Neutrophil (primary cell): Measurements from ENCODE around the gene NEGR1.

Experiments used
- H3K27ac ChIP-seq: fragments of 200-600 bp; sonication (generic); 2 replicates; pipeline ENCODE4 v1.5.1; 2016; ENCODE audit warnings: mild to moderate bottlenecking, moderate library complexity
- H3K27me3 ChIP-seq: fragments of 200-600 bp; sonication (generic); 2 replicates; pipeline ENCODE4 v1.6.0; 2016; ENCODE audit warnings: mild to moderate bottlenecking
- H3K36me3 ChIP-seq: fragments of 200-600 bp; sonication (generic); 2 replicates; pipeline ENCODE4 v1.5.1; 2017
- H3K4me1 ChIP-seq, 2 experiments: fragments of 200-600 bp in 1 of 2; sonication (generic) in 1 of 2; 1 replicate in 1 of 2; 2 replicates in 1 of 2; pipeline versions ENCODE4 v1.5.1 to v1.6.1; 2013 to 2016; ENCODE audit warnings: low read depth in 1 of 2, low read length in 1 of 2, mild to moderate bottlenecking in 1 of 2, moderate library complexity in 1 of 2; ENCODE audit not compliant: control insufficient read depth in 1 of 2, insufficient read depth in 1 of 2
- H3K4me3 ChIP-seq, 2 experiments: fragments of 200-600 bp in 1 of 2; sonication (generic) in 1 of 2; 1 replicate in 1 of 2; 2 replicates in 1 of 2; pipeline ENCODE4 v1.5.1; 2013 to 2016; ENCODE audit warnings: low read depth in 1 of 2, low read length in 1 of 2, mild to moderate bottlenecking in 1 of 2, moderate library complexity in 1 of 2
- H3K9me3 ChIP-seq: fragments of 200-600 bp; sonication (generic); 2 replicates; pipeline ENCODE4 v1.5.1; 2016
- TF ChIP-seq, protein P1 (sequence below): fragments of 200-600 bp; sonication (generic); IDR thresholded peaks from 2 replicates; pipeline ENCODE4 v1.5.1; 2016; ENCODE audit warnings: antibody characterized with exemption

Gene NEGR1

GRCh38 chr1:71400050-71400449 lies 882.3 kb downstream of the NEGR1 start:
- H3K36me3 ChIP-seq, result no peaks in the 10 kb centered on the region
- no peaks in the 10 kb centered on the region for H3K9me3 ChIP-seq
- no peak overlapping the region for H3K27ac ChIP-seq
- no peaks in the 10 kb centered on the region for H3K4me1 ChIP-seq
- no peak overlapping the region for H3K4me3 ChIP-seq
- TF ChIP-seq, protein P1, sequence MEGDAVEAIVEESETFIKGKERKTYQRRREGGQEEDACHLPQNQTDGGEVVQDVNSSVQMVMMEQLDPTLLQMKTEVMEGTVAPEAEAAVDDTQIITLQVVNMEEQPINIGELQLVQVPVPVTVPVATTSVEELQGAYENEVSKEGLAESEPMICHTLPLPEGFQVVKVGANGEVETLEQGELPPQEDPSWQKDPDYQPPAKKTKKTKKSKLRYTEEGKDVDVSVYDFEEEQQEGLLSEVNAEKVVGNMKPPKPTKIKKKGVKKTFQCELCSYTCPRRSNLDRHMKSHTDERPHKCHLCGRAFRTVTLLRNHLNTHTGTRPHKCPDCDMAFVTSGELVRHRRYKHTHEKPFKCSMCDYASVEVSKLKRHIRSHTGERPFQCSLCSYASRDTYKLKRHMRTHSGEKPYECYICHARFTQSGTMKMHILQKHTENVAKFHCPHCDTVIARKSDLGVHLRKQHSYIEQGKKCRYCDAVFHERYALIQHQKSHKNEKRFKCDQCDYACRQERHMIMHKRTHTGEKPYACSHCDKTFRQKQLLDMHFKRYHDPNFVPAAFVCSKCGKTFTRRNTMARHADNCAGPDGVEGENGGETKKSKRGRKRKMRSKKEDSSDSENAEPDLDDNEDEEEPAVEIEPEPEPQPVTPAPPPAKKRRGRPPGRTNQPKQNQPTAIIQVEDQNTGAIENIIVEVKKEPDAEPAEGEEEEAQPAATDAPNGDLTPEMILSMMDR, result no peak
- H3K27me3 ChIP-seq, result no peaks in the 10 kb centered on the region

DNA sequence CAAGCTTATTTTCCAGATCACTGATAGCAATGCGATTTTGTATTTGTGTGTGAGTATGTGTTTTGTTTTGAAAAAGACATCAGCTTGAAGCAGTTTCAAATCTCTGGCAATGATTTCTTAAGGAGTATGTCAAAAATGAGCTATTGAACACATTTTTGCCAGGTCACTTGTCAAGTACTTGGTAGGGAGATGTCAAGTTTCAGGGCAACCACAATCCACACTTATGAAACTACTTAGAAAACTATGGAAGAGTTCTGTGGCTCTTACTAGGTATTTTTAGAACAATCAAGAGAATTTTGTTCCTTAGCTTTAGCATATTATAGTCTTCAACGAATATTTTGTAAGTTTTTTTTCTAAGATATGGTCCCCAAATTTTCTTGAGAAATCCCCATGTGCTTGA lies 882.7 kb downstream of the NEGR1 start:
- no peak overlapping the region for H3K4me3 ChIP-seq
- no peaks in the 10 kb centered on the region for H3K9me3 ChIP-seq
- H3K27me3 ChIP-seq, result no peaks in the 10 kb centered on the region
- no peaks in the 10 kb centered on the region for H3K36me3 ChIP-seq
- H3K4me1 ChIP-seq, result no peaks in the 10 kb centered on the region
- TF ChIP-seq, protein P1, result no peak
- no peak overlapping the region for H3K27ac ChIP-seq

DNA sequence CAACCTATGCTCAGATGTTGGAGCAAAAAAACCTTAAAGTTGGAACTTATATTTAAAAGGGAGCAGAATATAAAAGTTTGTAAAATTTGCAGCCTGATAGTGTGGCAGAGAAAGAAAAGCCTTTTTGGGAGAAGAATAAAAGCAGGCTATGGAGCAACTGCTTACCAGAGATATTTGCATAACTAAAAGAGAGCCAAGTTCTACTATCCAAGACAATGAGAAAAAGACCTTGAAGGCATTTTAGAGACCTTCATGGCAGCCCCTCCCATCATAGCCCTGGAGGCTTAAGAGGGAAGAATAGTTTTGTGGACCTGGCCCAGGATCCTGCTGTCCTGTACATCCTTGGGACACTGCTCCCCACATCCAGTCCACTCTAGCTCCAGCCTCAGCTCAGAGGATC lies 889.0 kb downstream of the NEGR1 start:
- no peak overlapping the region for H3K27ac ChIP-seq
- H3K27me3 ChIP-seq, result no peaks in the 10 kb centered on the region
- no peak overlapping the region for H3K4me3 ChIP-seq

GRCh38 chr1:71390518-71390917 lies 891.8 kb downstream of the NEGR1 start:
- TF ChIP-seq, protein P1, result no peak
- H3K27me3 ChIP-seq, result no peaks in the 10 kb centered on the region
- H3K4me1 ChIP-seq, result no peaks in the 10 kb centered on the region
- H3K36me3 ChIP-seq, result no peaks in the 10 kb centered on the region
- H3K4me3 ChIP-seq, result no peak overlapping the region
- no peaks in the 10 kb centered on the region for H3K9me3 ChIP-seq
- H3K27ac ChIP-seq, result no peak overlapping the region

More for the DNA sequence above, 889.0 kb downstream of the NEGR1 start:
- TF ChIP-seq, protein P1, result no peak
- Histone ChIP-seq H3K36me3 (no peaks in the 10 kb centered on the region), H3K9me3 (no peaks in the 10 kb centered on the region), H3K4me1 (no peaks in the 10 kb centered on the region)

- no peaks in the 10 kb centered on the region for H3K9me3 ChIP-seq
- no peak overlapping the region for H3K4me3 ChIP-seq
- TF ChIP-seq, protein P1, result no peak
Observed at GRCh38 chr1:71377886-71378285, 904.5 kb downstream of the NEGR1 start.

DNA sequence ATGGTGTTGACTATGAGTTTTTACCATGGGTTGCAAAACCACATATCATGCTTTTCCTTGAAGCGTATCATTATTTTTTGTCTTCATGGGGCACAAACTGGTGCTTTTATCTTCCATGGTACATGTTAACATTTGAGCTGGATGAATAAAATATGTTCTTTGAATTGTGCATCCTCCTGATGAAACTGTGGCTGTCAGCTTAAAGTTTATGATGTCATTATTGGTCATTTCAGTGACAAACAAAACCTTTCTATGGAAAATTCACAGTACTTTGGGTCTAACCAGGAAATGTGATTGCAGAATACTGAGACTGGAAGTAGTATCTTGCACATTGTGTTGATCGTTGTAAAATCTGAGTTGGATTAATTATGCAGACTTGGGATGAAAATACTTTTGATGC lies 909.8 kb downstream of the NEGR1 start:
- TF ChIP-seq, protein P1, result no peak
- no peaks in the 10 kb centered on the region for H3K36me3 ChIP-seq
- H3K27me3 ChIP-seq, result no peaks in the 10 kb centered on the region
- no peak overlapping the region for H3K4me3 ChIP-seq
- H3K27ac ChIP-seq, result no peak overlapping the region
- no peaks in the 10 kb centered on the region for H3K4me1 ChIP-seq
- H3K9me3 ChIP-seq, result no peaks in the 10 kb centered on the region

More at GRCh38 chr1:71377886-71378285, 904.5 kb downstream of the NEGR1 start:
- Histone ChIP-seq H3K27me3 (no peaks in the 10 kb centered on the region), H3K4me1 (no peaks in the 10 kb centered on the region), H3K36me3 (no peaks in the 10 kb centered on the region), H3K27ac (no peak overlapping the region)
